ENCODE measurements around the gene TMEM131L.

The TMEM131L gene

DNA sequence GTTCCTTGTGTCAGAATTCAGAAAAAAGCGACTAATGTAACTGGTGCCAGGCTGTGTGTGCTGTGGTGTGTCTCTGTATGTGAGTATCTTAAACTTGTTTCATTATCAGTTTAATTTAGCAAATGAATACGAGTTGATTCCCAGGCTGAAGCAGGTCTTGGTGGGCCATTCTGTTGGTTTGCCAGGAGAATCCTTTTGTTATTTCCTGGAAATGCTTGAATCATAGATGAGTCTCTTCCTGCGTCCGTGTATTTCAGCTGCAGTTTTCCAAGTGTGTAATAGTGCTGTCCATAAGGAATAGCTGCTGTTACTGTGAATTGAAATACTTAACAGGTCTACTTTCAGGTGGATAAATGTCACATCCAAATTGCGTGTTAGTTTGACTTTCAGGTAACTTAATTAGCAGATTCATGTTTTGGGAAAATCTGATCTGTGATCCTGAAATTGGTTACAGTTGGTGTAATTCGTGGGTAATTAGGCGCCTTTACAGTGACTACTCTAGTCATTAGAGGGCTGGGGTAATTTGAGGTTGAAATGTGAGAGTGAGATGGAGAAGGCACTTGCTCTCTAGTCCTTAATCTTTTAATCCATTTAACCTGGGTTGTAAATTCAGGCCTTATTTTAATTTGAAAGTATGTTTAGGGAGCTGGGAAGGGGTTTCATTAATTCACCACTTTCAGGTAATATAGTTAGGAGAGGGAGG lies 23.8 kb downstream of the TMEM131L start:
- POLR2A ChIA-PET = interaction anchor here (2.3 kb wide), 1 partner anchor 8 kb away, joined by 11 read pairs; no protein-coding TSS in a partner anchor
- CTCF ChIA-PET = interaction anchor here (0.7 to 8.0 kb wide), 4 partner anchors 8 to 57 kb away, joined by 3 to 54 read pairs (median 6); partner anchors contain the start of gene TMEM131L
- no peak for DNase-seq (ENCODE audit: extremely low spot score)
- TF ChIP-seq, protein P1, sequence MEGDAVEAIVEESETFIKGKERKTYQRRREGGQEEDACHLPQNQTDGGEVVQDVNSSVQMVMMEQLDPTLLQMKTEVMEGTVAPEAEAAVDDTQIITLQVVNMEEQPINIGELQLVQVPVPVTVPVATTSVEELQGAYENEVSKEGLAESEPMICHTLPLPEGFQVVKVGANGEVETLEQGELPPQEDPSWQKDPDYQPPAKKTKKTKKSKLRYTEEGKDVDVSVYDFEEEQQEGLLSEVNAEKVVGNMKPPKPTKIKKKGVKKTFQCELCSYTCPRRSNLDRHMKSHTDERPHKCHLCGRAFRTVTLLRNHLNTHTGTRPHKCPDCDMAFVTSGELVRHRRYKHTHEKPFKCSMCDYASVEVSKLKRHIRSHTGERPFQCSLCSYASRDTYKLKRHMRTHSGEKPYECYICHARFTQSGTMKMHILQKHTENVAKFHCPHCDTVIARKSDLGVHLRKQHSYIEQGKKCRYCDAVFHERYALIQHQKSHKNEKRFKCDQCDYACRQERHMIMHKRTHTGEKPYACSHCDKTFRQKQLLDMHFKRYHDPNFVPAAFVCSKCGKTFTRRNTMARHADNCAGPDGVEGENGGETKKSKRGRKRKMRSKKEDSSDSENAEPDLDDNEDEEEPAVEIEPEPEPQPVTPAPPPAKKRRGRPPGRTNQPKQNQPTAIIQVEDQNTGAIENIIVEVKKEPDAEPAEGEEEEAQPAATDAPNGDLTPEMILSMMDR (IDR thresholded peaks at IDR 0.05; ENCODE audit: control extremely low read depth, extremely low read depth, low read depth, missing control alignments) = no peak

DNA sequence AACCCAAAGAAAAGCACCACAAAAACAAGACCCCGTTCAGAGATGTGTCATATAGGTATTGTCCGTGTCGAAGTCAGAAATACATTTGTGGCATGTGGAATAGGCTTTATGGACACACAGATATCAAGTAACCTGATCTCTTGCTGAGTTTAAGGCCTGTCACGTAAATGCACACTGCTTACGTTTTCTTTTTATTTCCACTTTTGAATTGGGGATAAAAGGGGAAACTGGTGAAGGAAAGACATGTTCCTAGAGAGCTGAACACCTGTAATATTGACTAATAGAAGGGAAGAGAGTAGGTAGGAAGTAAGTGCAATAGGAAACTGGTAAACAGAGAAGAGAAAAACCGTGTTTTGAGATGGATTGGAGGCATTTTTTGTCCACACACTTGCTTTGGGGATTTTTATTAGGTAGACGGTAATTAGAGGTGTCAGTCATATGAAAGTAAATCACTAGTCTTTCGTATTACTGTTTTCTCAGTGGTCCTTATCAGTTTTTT lies 24.9 kb downstream of the TMEM131L start:
- ChIA-PET CTCF (interaction anchor here (0.9 to 8.0 kb wide), 5 partner anchors 8 to 58 kb away, joined by 3 to 54 read pairs (median 4); partner anchors contain the start of gene TMEM131L), POLR2A (no interaction called here)
- TF ChIP-seq, protein P1 (IDR thresholded peaks at IDR 0.05; ENCODE audit: control extremely low read depth, extremely low read depth, low read depth, missing control alignments) = no peak
- no peak for DNase-seq (ENCODE audit: extremely low spot score)

DNA sequence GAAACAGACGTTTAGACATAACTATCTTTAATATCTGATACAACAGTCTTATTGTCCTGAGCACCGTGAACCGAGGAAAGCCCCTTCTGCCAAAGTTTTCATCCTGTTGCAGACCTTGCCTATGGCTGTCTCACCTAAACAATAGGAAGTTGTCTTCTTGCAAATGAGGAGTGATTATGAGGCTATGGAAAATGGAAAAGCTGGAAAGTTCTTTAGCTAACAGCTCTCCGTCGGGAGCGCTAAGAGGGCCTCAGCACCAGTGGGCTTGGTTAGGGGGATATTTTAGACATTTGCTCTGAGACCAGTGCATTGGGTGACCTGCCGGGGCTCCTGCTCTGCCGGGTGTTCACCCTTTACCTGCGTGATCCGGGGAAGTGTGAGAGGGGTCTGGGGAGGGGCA lies 28.4 kb downstream of the TMEM131L start:
- ChIA-PET POLR2A (no interaction called here), CTCF (interaction anchor here (1.0 to 1.9 kb wide), 4 partner anchors 8 to 24 kb away, joined by 4 to 10 read pairs (median 6); no protein-coding TSS in a partner anchor)
- no peak for DNase-seq (ENCODE audit: extremely low spot score)
- TF ChIP-seq, protein P1 (IDR thresholded peaks at IDR 0.05; ENCODE audit: control extremely low read depth, extremely low read depth, low read depth, missing control alignments) = no peak

- ChIA-PET POLR2A (interaction anchor here (0.7 to 0.8 kb wide), 2 partner anchors 27 to 116 kb away, joined by 3 read pairs; no protein-coding TSS in a partner anchor), CTCF (interaction anchor here (0.7 to 3.1 kb wide), 9 partner anchors 9 to 78 kb away, joined by 3 to 10 read pairs (median 4); no protein-coding TSS in a partner anchor)
- TF ChIP-seq, protein P1 (IDR thresholded peaks at IDR 0.05; ENCODE audit: control extremely low read depth, extremely low read depth, low read depth, missing control alignments) = no peak
- DNase-seq (ENCODE audit: extremely low spot score) = no peak
Observed at GRCh38 chr4:153495480-153496193, 29.5 kb downstream of the TMEM131L start.

DNA sequence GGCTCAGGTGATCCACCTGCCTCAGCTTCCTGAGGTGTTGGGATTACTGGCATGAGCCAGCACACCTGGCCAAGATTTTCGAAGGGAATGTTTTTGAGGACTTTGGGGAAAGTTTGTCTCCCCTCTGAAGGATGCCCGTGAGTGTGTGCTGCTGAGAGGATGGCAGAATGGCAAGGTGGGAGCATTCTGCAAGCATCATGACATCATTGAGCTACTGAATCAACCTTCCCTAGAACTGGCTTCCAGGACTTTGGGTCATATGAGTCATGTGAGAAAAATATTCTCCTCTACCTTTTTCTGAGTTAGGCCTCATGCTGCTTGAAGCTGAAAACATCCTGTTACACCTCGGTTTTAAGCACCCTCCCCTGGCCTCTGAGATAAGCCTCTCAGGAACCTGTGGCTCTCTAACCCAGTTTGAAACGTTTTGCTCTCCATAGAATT lies 31.0 kb downstream of the TMEM131L start:
- ChIA-PET CTCF (interaction anchor here (1.2 to 3.1 kb wide), 4 partner anchors 11 to 19 kb away, joined by 4 to 9 read pairs (median 6); no protein-coding TSS in a partner anchor), POLR2A (interaction anchor here (0.6 to 3.0 kb wide), 5 partner anchors 8 to 87 kb away, joined by 3 to 11 read pairs (median 5); no protein-coding TSS in a partner anchor)
- DNase-seq (ENCODE audit: extremely low spot score) = no peak
- TF ChIP-seq, protein P1 (IDR thresholded peaks at IDR 0.05; ENCODE audit: control extremely low read depth, extremely low read depth, low read depth, missing control alignments) = no peak

Measured in GM10248 (cell line).